ENCODE results near the gene LBHD2.

LBHD2 gene

DNA sequence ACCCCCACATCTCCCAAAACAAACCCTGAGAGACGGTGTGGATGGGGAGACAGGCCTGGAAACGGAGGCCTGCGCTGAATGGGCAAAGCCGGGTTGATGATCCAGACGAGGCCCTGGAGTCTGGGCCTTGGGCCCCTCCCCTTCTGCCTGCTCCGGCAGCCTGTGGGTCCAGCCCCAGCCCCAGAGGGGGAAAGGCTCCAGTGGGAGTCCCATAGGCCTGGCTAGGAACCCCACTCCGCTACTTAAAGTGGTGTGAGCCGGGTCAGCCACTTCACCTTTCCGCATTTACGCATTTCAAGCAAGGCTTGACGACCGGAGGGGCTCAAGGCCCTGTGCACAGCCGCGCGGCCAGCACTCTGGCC lies 38.6 kb downstream of the LBHD2 start:
- DNase-seq, result no peak

DNA sequence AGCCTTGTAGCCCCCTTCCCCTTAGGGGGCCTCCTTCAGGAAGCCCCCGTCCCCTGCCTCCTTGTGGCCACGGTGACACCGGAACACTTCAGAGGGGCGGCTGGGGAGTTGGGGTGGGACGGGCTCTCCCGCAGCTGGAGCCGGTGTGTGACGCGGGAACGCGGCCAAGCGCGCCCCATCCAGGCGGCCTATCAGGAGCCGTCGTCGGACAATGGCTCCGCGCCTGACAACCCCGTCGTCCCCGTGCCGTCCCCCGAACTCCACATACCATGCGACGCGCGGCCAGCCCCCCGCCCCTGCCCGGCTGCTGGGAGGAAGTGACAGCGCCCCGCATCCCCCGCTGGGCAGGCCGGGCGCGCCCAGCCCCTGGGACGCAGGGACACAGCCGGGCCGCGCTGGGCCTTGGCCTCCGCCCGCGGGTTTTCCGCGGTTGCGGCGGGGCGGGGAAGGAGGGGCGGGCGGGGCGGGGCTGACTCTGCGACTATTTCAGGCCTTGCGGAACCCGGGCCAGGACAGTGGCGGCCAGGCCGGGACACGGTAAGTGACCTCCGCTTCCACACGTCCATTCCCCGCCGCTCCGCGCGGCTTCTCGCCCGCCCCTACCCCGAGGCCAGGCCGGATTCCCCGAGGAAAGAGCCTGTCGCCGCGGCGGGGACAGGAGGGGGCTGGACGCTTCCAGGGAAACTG lies 39.1 kb downstream of the LBHD2 start, which contains the start of gene TNFAIP2:
TNFAIP2 (plus strand) TSS at position 515 of the 687 bp plus-strand sequence. CDS start 2,997 bp downstream, outside the sequence.
- DNase-seq, result no peak

- no peak for DNase-seq
Observed at GRCh38 chr14:103123634-103124500, 39.9 kb downstream of the LBHD2 start.

GRCh38 chr14:103124501-103125001 lies 40.5 kb downstream of the LBHD2 start:
- DNase-seq, result no peak

- no peak for DNase-seq
Observed at GRCh38 chr14:103125098-103126070, 41.4 kb downstream of the LBHD2 start.

DNA sequence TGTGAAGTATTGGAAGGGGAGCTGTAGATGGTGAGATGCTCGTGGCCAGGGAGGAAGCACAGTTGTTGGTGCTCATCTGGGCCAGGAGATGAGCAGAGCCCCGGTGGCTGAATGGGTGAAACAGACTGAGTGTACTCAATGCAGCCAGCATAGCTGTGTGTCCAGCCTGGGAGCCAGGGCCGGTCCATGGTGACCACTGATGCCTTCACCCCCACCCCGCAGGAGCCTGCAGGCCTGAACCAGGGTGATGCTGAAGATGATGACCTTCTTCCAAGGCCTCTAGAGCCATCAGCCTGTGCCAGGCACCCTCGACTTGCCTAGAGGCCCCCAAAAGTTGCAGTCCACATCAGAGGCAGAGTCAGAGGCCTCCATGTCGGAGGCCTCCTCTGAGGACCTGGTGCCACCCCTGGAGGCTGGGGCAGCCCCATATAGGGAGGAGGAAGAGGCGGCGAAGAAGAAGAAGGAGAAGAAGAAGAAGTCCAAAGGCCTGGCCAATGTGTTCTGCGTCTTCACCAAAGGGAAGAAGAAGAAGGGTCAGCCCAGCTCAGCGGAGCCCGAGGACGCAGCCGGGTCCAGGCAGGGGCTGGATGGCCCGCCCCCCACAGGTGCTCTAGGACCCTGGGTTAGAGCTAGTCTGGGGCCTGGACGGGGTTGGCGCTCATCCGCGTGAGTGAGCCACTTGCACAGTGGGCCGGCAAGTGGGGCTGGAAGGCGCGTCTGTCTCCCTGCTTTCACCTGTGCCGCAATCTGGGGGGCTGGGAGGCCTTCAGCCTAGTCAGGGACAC lies 42.3 kb downstream of the LBHD2 start:
- DNase-seq, result no peak

DNA sequence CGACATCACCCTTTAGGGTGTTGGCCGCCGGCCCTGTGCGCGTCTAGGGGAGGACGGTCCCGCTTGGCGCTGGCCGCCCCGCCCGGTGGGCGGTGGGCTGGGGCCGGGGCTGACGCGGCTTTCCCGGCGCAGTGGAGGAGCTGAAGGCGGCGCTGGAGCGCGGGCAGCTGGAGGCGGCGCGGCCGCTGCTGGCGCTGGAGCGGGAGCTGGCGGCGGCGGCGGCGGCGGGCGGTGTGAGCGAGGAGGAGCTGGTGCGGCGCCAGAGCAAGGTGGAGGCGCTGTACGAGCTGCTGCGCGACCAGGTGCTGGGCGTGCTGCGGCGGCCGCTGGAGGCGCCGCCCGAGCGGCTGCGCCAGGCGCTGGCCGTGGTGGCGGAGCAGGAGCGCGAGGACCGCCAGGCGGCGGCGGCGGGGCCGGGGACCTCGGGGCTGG lies 42.9 kb downstream of the LBHD2 start:
- no peak for DNase-seq

- DNase-seq, result no peak
Observed at GRCh38 chr14:103127356-103127755, 43.3 kb downstream of the LBHD2 start.

DNA sequence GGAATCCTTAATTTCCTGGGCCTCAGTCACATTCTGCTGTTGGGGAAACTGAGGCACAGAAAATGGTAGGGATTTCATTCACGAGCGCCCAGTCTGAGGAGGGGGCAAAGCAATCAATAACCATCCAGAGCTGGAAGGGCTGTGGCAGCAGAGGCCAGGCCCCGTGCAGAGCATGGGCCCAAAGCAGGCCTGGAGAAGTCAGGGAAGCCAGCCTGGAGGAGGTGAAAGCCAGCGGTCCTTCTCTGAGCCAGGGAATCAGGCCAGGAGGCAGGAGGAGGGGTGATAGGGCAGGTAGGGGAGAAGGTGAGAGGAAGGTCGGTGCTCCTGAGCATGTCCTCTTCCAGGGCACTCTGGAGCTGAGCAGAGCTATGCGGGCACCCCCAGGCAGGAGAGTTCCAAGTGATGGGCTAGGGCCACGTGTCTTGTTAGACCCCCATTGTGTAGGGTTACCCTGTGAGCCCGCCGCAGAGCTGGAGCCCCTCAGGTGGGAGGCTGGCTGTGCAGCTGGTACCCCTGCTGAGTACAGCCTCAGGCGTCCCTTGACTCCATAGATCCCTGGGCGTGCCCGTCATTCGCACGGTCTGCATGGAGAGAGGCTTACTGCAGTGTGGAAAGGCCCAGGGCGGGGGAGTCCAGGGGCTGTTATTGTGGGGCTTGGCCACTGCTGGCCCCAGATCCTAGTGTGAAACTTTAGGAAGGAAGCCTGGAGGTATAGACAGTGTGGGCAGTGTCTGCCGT lies 44.0 kb downstream of the LBHD2 start:
- DNase-seq, result no peak

GRCh38 chr14:103128631-103129300 lies 44.8 kb downstream of the LBHD2 start:
- no peak for DNase-seq

- no peak for DNase-seq
Observed at GRCh38 chr14:103129301-103130016, 45.4 kb downstream of the LBHD2 start.

- DNase-seq, result no peak
Observed at GRCh38 chr14:103130017-103130764, 46.2 kb downstream of the LBHD2 start.

GRCh38 chr14:103130965-103131364 lies 47.0 kb downstream of the LBHD2 start:
- no peak for DNase-seq

- DNase-seq, result no peak
Observed at GRCh38 chr14:103131580-103131979, 47.6 kb downstream of the LBHD2 start.

DNA sequence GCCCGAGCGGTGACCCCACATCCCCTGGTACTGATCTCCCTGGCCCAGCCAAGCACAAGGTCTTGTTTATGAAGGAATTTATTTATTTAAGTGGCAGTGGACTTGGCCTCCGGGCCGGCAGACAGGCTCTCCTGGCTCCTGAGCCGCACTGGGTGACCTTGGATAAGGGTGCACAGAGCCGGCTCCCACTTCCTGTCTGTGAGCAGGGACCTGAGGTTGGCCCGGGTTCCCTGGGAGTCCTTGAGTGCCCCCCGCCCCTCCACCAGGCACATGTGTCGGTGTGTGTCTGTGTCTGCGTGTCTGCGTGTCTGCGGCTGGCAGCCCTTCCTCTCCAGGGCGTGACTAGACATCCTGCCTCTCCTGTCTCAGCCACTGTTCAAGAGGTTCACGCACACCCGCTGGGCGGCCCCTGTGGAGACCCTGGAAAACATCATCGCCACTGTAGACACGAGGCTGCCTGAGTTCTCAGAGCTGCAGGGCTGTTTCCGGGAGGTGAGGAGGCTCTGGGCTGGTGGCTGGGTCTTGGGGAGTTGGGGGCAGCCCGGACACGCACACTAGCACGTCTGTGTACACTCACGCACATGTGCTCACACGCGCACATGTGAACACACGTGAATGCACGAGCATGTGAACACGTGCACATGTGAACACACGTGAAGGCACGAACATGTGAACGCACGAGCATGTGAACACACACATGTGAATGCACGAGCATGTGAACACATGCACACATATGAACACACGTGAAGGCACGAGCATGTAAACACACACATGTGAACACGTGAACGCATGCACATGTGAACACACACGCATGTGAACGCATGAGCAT lies 48.6 kb downstream of the LBHD2 start:
- DNase-seq, result no peak

GRCh38 chr14:103133210-103134140 lies 49.5 kb downstream of the LBHD2 start:
- DNase-seq, result no peak

GRCh38 chr14:103134405-103134804 lies 50.4 kb downstream of the LBHD2 start:
- DNase-seq, result no peak

Measured in CD4-positive, alpha-beta T cell treated with Interleukin-6 for 4 hours (primary cell).